Spinal cord (tissue), 10 donors: Measurements from ENCODE around the gene MRPS27. TPM values are rescaled to one million over a fixed set of nuclear protein-coding genes. Genes with fewer than 3 reads are reported as not detected.

Experiments
- DNase-seq, 6 donors: peaks; one replicate each; pipeline versions ENCODE4 v3.0.0 to v3.0.0-alpha.2; 2013 to 2015; ENCODE audit warnings: low spot score in 6 of 6, low read depth in 4 of 6
- H3K27ac ChIP-seq: one replicate; pipeline ENCODE4 v1.5.1; 2013; ENCODE audit warnings: low read depth, low read length, control low read depth
- H3K27me3 ChIP-seq: one replicate; pipeline ENCODE4 v1.6.1; 2013; ENCODE audit warnings: low read length; ENCODE audit not compliant: control insufficient read depth, insufficient read depth
- H3K36me3 ChIP-seq: one replicate; pipeline ENCODE4 v1.6.1; 2013; ENCODE audit warnings: low read length; ENCODE audit not compliant: control insufficient read depth, insufficient read depth
- H3K4me1 ChIP-seq: one replicate; pipeline ENCODE4 v1.6.1; 2013; ENCODE audit warnings: low read length; ENCODE audit not compliant: control insufficient read depth, insufficient read depth
- H3K4me3 ChIP-seq: one replicate; pipeline ENCODE4 v1.5.1; 2013; ENCODE audit warnings: low read depth, low read length, control low read depth
- H3K9me3 ChIP-seq: one replicate; pipeline ENCODE4 v1.6.1; 2013; ENCODE audit warnings: low read length; ENCODE audit not compliant: control insufficient read depth, insufficient read depth
- WGBS: methylation state at CpG from one replicate; pipeline ENCODE4 v1.1.5; 2013; ENCODE audit warnings: missing lambda C conversion rate; ENCODE audit not compliant: insufficient coverage; 5-methylcytosine and 5-hydroxymethylcytosine counted together
- polyA plus RNA-seq, 2 donors: library from polyadenylated mRNA; unstranded; fragments of 120-200 nt; gene quantifications; one replicate each; pipeline ENCODE4 v1.2.1, GENCODE V29; 2013; ENCODE audit not compliant: insufficient read length in 2 of 2
- total RNA-seq, 2 donors: library from RNA; depleted of rRNA in 1 of 2; stranded (reverse); fragments of 120-200 nt in 1 of 2; fragments of >200 nt in 1 of 2; gene quantifications; one replicate each; pipeline versions ENCODE4 v1.2.3 to v1.2.4, GENCODE V29; 2013 to 2014
- donor health status: healthy.

The MRPS27 gene
- total and polyA plus RNA-seq, 4 donors, result 49.4 to 58.8 (median 51.8) TPM

GRCh38 chr5:72205431-72206009 is 114.5 kb downstream of the MRPS27 start:
- WGBS, result 94% methylated on average over 3 of the region's 3 CpGs

GRCh38 chr5:72204946-72205345 is 115.1 kb downstream of the MRPS27 start:
- Histone ChIP-seq H3K9me3 (no peaks in the 10 kb centered on the region), H3K27me3 (no peaks in the 10 kb centered on the region), H3K4me1 (peaks cover 3% of the 10 kb centered on the region), H3K36me3 (peaks cover 29% of the 10 kb centered on the region), H3K4me3 (no peak overlapping the region), H3K27ac (no peak overlapping the region)
- DNase-seq, result no peak
- WGBS, result no CpG with 5 or more reads among the region's 1 CpG

More at GRCh38 chr5:72205431-72206009, 114.5 kb downstream of the MRPS27 start:
- H3K4me1 ChIP-seq, result peaks cover 7% of the 10 kb centered on the region
- H3K27me3 ChIP-seq, result no peaks in the 10 kb centered on the region
- H3K9me3 ChIP-seq, result no peaks in the 10 kb centered on the region
- no peak overlapping the region for H3K27ac ChIP-seq
- peaks cover 23% of the 10 kb centered on the region for H3K36me3 ChIP-seq
- DNase-seq, result no peak
- no peak overlapping the region for H3K4me3 ChIP-seq

- H3K36me3 ChIP-seq, result peaks cover 45% of the 10 kb centered on the region
- H3K27ac ChIP-seq, result no peak overlapping the region
- no peaks in the 10 kb centered on the region for H3K9me3 ChIP-seq
- no peak overlapping the region for H3K4me3 ChIP-seq
- no peaks in the 10 kb centered on the region for H3K4me1 ChIP-seq
- H3K27me3 ChIP-seq, result no peaks in the 10 kb centered on the region
- 97% methylated on average over 7 of the region's 8 CpGs for WGBS
- DNase-seq, result no peak
These were observed 116.7 kb downstream of the MRPS27 start for GRCh38 chr5:72203251-72203845.

- Histone ChIP-seq H3K27ac (no peak overlapping the region), H3K9me3 (no peaks in the 10 kb centered on the region), H3K36me3 (peaks cover 48% of the 10 kb centered on the region), H3K4me3 (no peak overlapping the region), H3K4me1 (no peaks in the 10 kb centered on the region), H3K27me3 (no peaks in the 10 kb centered on the region)
- WGBS, result no CpG with 5 or more reads among the region's 3 CpGs
- DNase-seq, result no peak
These were observed 117.7 kb downstream of the MRPS27 start for GRCh38 chr5:72202331-72202825.

GRCh38 chr5:72199681-72200080 is 120.4 kb downstream of the MRPS27 start:
- Histone ChIP-seq H3K4me1 (no peaks in the 10 kb centered on the region), H3K27me3 (no peaks in the 10 kb centered on the region), H3K27ac (no peak overlapping the region), H3K4me3 (no peak overlapping the region), H3K36me3 (peaks cover 66% of the 10 kb centered on the region), H3K9me3 (no peaks in the 10 kb centered on the region)
- 99% methylated on average over 15 of the region's 15 CpGs for WGBS
- DNase-seq, result no peak

- Histone ChIP-seq H3K4me3 (no peak overlapping the region), H3K27me3 (no peaks in the 10 kb centered on the region), H3K4me1 (no peaks in the 10 kb centered on the region), H3K27ac (no peak overlapping the region), H3K9me3 (no peaks in the 10 kb centered on the region), H3K36me3 (peaks cover 58% of the 10 kb centered on the region)
- DNase-seq, result no peak
- WGBS, result 98% methylated on average over 5 of the region's 5 CpGs
These were observed 122.6 kb downstream of the MRPS27 start for GRCh38 chr5:72197393-72197792.

- no peak for DNase-seq
- Histone ChIP-seq H3K9me3 (no peaks in the 10 kb centered on the region), H3K27me3 (no peaks in the 10 kb centered on the region), H3K27ac (no peak overlapping the region), H3K36me3 (peaks cover 57% of the 10 kb centered on the region), H3K4me3 (no peak overlapping the region), H3K4me1 (peaks cover 2% of the 10 kb centered on the region)
- WGBS, result 95% methylated on average over 10 of the region's 10 CpGs
These were observed 124.5 kb downstream of the MRPS27 start for GRCh38 chr5:72195581-72195980.

- peaks cover 50% of the 10 kb centered on the region for H3K36me3 ChIP-seq
- H3K9me3 ChIP-seq, result no peaks in the 10 kb centered on the region
- H3K27me3 ChIP-seq, result no peaks in the 10 kb centered on the region
- H3K4me3 ChIP-seq, result no peak overlapping the region
- no peak for DNase-seq
- 73% methylated on average over 4 of the region's 6 CpGs for WGBS
- H3K27ac ChIP-seq, result no peak overlapping the region
- peaks cover 2% of the 10 kb centered on the region for H3K4me1 ChIP-seq
These were observed 125.2 kb downstream of the MRPS27 start for GRCh38 chr5:72194846-72195245.

GRCh38 chr5:72191404-72191803 is 128.6 kb downstream of the MRPS27 start:
- peaks cover 28% of the 10 kb centered on the region for H3K36me3 ChIP-seq
- no peak overlapping the region for H3K4me3 ChIP-seq
- H3K4me1 ChIP-seq, result peaks cover 9% of the 10 kb centered on the region
- no peak for DNase-seq
- H3K27me3 ChIP-seq, result no peaks in the 10 kb centered on the region
- WGBS, result 70% methylated on average over 2 of the region's 3 CpGs
- H3K9me3 ChIP-seq, result no peaks in the 10 kb centered on the region
- H3K27ac ChIP-seq, result no peak overlapping the region

- H3K4me1 ChIP-seq, result peaks cover 17% of the 10 kb centered on the region
These were observed 130.9 kb downstream of the MRPS27 start for GRCh38 chr5:72189146-72189545.

More at GRCh38 chr5:72189146-72189545, 130.9 kb downstream of the MRPS27 start:
- no peak for DNase-seq
- H3K36me3 ChIP-seq, result peaks cover 23% of the 10 kb centered on the region
- no peaks in the 10 kb centered on the region for H3K9me3 ChIP-seq
- WGBS, result no CpG with 5 or more reads among the region's 2 CpGs
- no peak overlapping the region for H3K4me3 ChIP-seq
- H3K27me3 ChIP-seq, result no peaks in the 10 kb centered on the region
- H3K27ac ChIP-seq, result no peak overlapping the region
